K562 (cell line): ENCODE measurements around the gene PHYHIPL. TPM values are rescaled to one million over a fixed set of nuclear protein-coding genes. Genes with fewer than 3 reads are reported as not detected.

Experiments used
- ATAC-seq: fragments of 200-7000 bp; cut with Tn5 transposase; 3 replicates; pipeline ENCODE4 v1.9.1; 2020; ENCODE audit warnings: moderate library complexity
- BruUV-seq: library from RNA; stranded (reverse); fragments of 400-500 nt; replicated peaks from 2 replicates; lab custom pipeline; 2021; lab: Mats Ljungman, UMichigan
- CTCF ChIA-PET: fragments of 300-600 bp; formaldehyde crosslinking; extraction: SDS; loops from one replicate; lab custom pipeline; 2021; ENCODE audit warnings: low intra/inter-chr PET ratio; lab: Yijun Ruan, JAX
- POLR2A ChIA-PET: fragments of 300-600, 350-650 bp; sonication (Branson Sonifier 250); formaldehyde crosslinking; extraction: SDS; loops from one replicate; lab custom pipeline; 2021; ENCODE audit warnings: antibody characterized with exemption, inconsistent platforms; lab: Yijun Ruan, JAX
- DNase-seq, 4 experiments: peaks; one replicate each; pipeline versions ENCODE4 v3.0.0 to v3.0.0-alpha.2; 2011 to 2018; ENCODE audit warnings: low spot score in 3 of 4, mixed read lengths in 3 of 4; ENCODE audit errors: extremely low read depth in 1 of 4
- FAIRE-seq: peaks from 2 replicates; lab custom pipeline; 2011; peaks lifted over from hg19 to GRCh38; lab: Jason Lieb, UNC
- H2AFZ ChIP-seq: 2 replicates; pipeline ENCODE4 v1.6.0; 2011; ENCODE audit warnings: low read depth, low read length, control low read depth, inconsistent platforms
- H3K27ac ChIP-seq: fragments of 200-600 bp; 3 replicates; pipeline ENCODE4 v1.8.0; 2011; ENCODE audit warnings: low read depth, mild to moderate bottlenecking, control low read depth, inconsistent platforms, low read length, moderate library complexity, mixed read lengths; ENCODE audit errors: extremely low read depth
- H3K27me3 ChIP-seq, 2 experiments: fragments of 300-600 bp in 1 of 2; 2 replicates in 1 of 2; 3 replicates in 1 of 2; pipeline versions ENCODE4 v1.6.0 to v1.8.0; 2011; ENCODE audit warnings: inconsistent platforms in 2 of 2, low read length in 2 of 2, mild to moderate bottlenecking in 1 of 2, mixed read lengths in 1 of 2, moderate library complexity in 1 of 2; ENCODE audit not compliant: control insufficient read depth in 2 of 2, insufficient read depth in 2 of 2
- H3K36me3 ChIP-seq: fragments of 300-600 bp; 3 replicates; pipeline ENCODE4 v1.8.0; 2011; ENCODE audit warnings: mild to moderate bottlenecking, low read length, inconsistent platforms; ENCODE audit not compliant: control insufficient read depth, insufficient read depth
- H3K4me1 ChIP-seq, 2 experiments: fragments of 200-600 bp in 1 of 2; replicated peaks in 1 of 2; 2 replicates in 1 of 2; 3 replicates in 1 of 2; pipeline versions ENCODE4 v1.5.1 to v1.8.0; 2011; ENCODE audit warnings: inconsistent platforms in 2 of 2, low read length in 2 of 2, mild to moderate bottlenecking in 1 of 2, mixed read lengths in 1 of 2, moderate library complexity in 1 of 2; ENCODE audit not compliant: control insufficient read depth in 2 of 2, insufficient read depth in 2 of 2
- H3K4me2 ChIP-seq: 2 replicates; pipeline ENCODE4 v1.6.1; 2011; ENCODE audit warnings: low read length, control low read depth, inconsistent platforms, mixed read lengths; ENCODE audit not compliant: insufficient read depth
- H3K4me3 ChIP-seq: fragments of 200-600 bp; sonication (generic), shearing (Covaris generic); 2 replicates; pipeline ENCODE4 v1.5.1; 2016; ENCODE audit warnings: control low read depth, inconsistent platforms
- H3K79me2 ChIP-seq: fragments of 200-600 bp; 3 replicates; pipeline ENCODE4 v1.8.0; 2011; ENCODE audit warnings: low read length, inconsistent platforms; ENCODE audit not compliant: control insufficient read depth, insufficient read depth
- H3K9ac ChIP-seq, 2 experiments: 2 replicates each; pipeline versions ENCODE4 v1.6.0 to v1.6.1; 2011; ENCODE audit warnings: low read depth in 2 of 2, low read length in 2 of 2, control low read depth in 1 of 2, inconsistent platforms in 1 of 2, mild to moderate bottlenecking in 1 of 2, mixed read lengths in 1 of 2; ENCODE audit not compliant: insufficient read depth in 1 of 2
- H3K9me1 ChIP-seq: one replicate; pipeline ENCODE4 v1.6.0; 2011; ENCODE audit warnings: inconsistent platforms, mild to moderate bottlenecking, low read length, moderate library complexity; ENCODE audit not compliant: control insufficient read depth, insufficient read depth
- H3K9me3 ChIP-seq: replicated peaks from 2 replicates; pipeline ENCODE4 v1.5.1; 2011; ENCODE audit warnings: low read depth, low read length, inconsistent platforms; ENCODE audit not compliant: control insufficient read depth, insufficient read depth
- H4K20me1 ChIP-seq: replicated peaks from 2 replicates; pipeline ENCODE4 v1.6.1; 2011; ENCODE audit warnings: low read length, inconsistent platforms, mixed read lengths; ENCODE audit not compliant: control insufficient read depth, insufficient read depth
- COPS2 ChIP-seq: fragments of 450-650 bp; conservative IDR thresholded peaks from 2 replicates; pipeline ENCODE4 v1.6.1; 2016; ENCODE audit warnings: mild to moderate bottlenecking, moderate library complexity
- CREM ChIP-seq: IDR thresholded peaks from 2 replicates; pipeline ENCODE4 v1.6.1; 2014; ENCODE audit warnings: antibody characterized with exemption, low read depth
- HLTF ChIP-seq: fragments of 450-650 bp; IDR thresholded peaks from 2 replicates; pipeline ENCODE4 v1.6.1; 2016
- MECOM ChIP-seq: fragments of 250-450 bp; sonication (Bioruptor Pico); IDR thresholded peaks from 2 replicates; pipeline ENCODE4 v1.8.0; 2022; ENCODE audit warnings: inconsistent platforms
- NRF1 ChIP-seq, 2 experiments: fragments of 450-650 bp; IDR thresholded peaks in 1 of 2; conservative IDR thresholded peaks in 1 of 2; 2 replicates each; pipeline ENCODE4 v1.6.1; 2014; ENCODE audit warnings: mild to moderate bottlenecking in 2 of 2
- PPARD ChIP-seq: fragments of 250-450 bp; sonication (Bioruptor Pico); IDR thresholded peaks from 2 replicates; pipeline ENCODE4 v1.8.0; 2022; ENCODE audit warnings: inconsistent platforms, mild to moderate bottlenecking, moderate library complexity
- SNRNP70 ChIP-seq: fragments of 200-400 bp; formaldehyde crosslinking; optimal IDR thresholded peaks from 2 replicates; pipeline ENCODE3; 2017; ENCODE audit warnings: low read depth, low read length
- TAF15 ChIP-seq: fragments of 200-400 bp; formaldehyde crosslinking; IDR thresholded peaks from 2 replicates; pipeline ENCODE4 v1.6.1; 2017; ENCODE audit warnings: mild to moderate bottlenecking, low read depth, low read length, moderate library complexity
- ZFP30 ChIP-seq: fragments of 250-450 bp; sonication (Bioruptor Pico); IDR thresholded peaks from 2 replicates; pipeline ENCODE4 v1.8.0; 2022; ENCODE audit warnings: moderate library complexity, mild to moderate bottlenecking, inconsistent platforms, borderline replicate concordance
- ZNF75A ChIP-seq: fragments of 450-650 bp; formaldehyde crosslinking; IDR thresholded peaks from 2 replicates; pipeline ENCODE4 v1.4.0; 2020; ENCODE audit warnings: mild to moderate bottlenecking
- in situ Hi-C: fragments of 300-500 bp; cut with MboI; formaldehyde crosslinking; loops from 4 replicates; pipeline ENCODE4 v1.15.0; 2018; ENCODE audit warnings: inconsistent platforms, mixed read lengths
- intact Hi-C: fragments of 100-400 bp; cut with micrococcal nuclease; formaldehyde crosslinking; loops from 2 replicates; pipeline ENCODE4 v1.14.2; 2022
- polyA plus RNA-seq, 8 experiments: library from polyadenylated mRNA; depleted of rRNA in 4 of 8; stranded (reverse) in 5 of 8; unstranded in 3 of 8; fragments of >200 nt; fragmentation: Nextera tagmentation in 2 of 8; fragmentation: Illumina TruSeq in 1 of 8; extraction: Ambion mirVana in 2 of 8; extraction: Trizol in 1 of 8; gene quantifications; 2 replicates each; pipeline versions ENCODE4 v1.2.1 to v1.2.3, GENCODE V29; 2011 to 2014; ENCODE audit warnings: inconsistent platforms in 1 of 8, missing spikeins in 1 of 8
- total RNA-seq, 7 experiments: library from RNA; depleted of rRNA in 6 of 7; stranded (reverse); fragments of >200 nt in 6 of 7; fragmentation: Illumina TruSeq in 2 of 7; extraction: Trizol in 2 of 7; gene quantifications; 2 replicates each; pipeline versions ENCODE4 v1.2.1 to v1.2.3, GENCODE V29; 2011 to 2021; ENCODE audit warnings: low replicate concordance in 1 of 7
- TF ChIP-seq, protein P1 (sequence below): fragments of 450-650 bp; IDR thresholded peaks from 2 replicates; pipeline ENCODE4 v1.6.1; 2016; ENCODE audit warnings: borderline replicate concordance
- TF ChIP-seq, protein P2 (sequence below): fragments of 450-650 bp; IDR thresholded peaks from 2 replicates; pipeline ENCODE4 v1.6.1; 2016; ENCODE audit warnings: low read depth, mild to moderate bottlenecking, moderate library complexity
- TF ChIP-seq, protein P3 (sequence below): fragments of 450-650 bp; formaldehyde crosslinking; IDR thresholded peaks from 2 replicates; pipeline ENCODE4 v1.4.0; 2020; ENCODE audit warnings: mild to moderate bottlenecking, moderate library complexity

Gene PHYHIPL
- total and polyA plus RNA-seq, 9 of the 15 experiments (the other 6 are each of a cell fraction or from before 2014, with no cell fraction given), result not detected

DNA sequence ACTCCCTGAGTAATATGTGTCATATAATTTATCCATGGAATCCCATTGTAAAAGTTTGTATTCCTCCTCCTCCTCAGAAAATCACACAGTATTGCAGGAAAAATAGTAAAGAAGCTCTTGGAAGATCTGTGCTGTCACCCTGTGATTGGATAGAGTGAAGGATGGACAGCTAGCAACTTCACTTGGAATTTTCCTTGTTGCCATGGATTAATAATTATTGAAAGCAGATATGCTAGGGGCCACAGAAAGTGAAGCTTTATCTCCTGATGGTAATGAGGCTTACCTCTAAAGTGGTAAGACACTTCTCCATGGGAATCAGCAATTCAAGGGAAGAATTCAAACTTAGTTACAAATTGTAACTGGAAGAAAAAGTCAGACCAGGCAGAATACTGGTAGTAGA, 48.8 kb downstream of the PHYHIPL start:
- FAIRE-seq (no peak), ATAC-seq (no peak), DNase-seq (no peak)
- Histone ChIP-seq H3K79me2 (no peaks in the 10 kb centered on the region), H3K4me3 (no peak overlapping the region), H2AFZ (no peak overlapping the region), H3K9ac (no peak overlapping the region), H3K4me1 (no peaks in the 10 kb centered on the region), H3K9me3 (no peaks in the 10 kb centered on the region), H3K36me3 (no peaks in the 10 kb centered on the region), H4K20me1 (no peaks in the 10 kb centered on the region), H3K4me2 (no peak overlapping the region), H3K27ac (no peak overlapping the region), H3K9me1 (no peaks in the 10 kb centered on the region), H3K27me3 (no peaks in the 10 kb centered on the region)
- CTCF ChIA-PET, result no interaction called here
- TF ChIP-seq NRF1 (conservative IDR thresholded peaks at IDR 0.05 in 1 of 2, IDR thresholded peaks at IDR 0.05 in 1 of 2) (no peak), PPARD (no peak), HLTF (no peak), SNRNP70 (no peak), TAF15 (no peak), ZNF75A (CRISPR knock-in tag) (no peak), ZFP30 (no peak), COPS2 (no peak), CREM (no peak), MECOM (no peak)
- TF ChIP-seq, protein P1, sequence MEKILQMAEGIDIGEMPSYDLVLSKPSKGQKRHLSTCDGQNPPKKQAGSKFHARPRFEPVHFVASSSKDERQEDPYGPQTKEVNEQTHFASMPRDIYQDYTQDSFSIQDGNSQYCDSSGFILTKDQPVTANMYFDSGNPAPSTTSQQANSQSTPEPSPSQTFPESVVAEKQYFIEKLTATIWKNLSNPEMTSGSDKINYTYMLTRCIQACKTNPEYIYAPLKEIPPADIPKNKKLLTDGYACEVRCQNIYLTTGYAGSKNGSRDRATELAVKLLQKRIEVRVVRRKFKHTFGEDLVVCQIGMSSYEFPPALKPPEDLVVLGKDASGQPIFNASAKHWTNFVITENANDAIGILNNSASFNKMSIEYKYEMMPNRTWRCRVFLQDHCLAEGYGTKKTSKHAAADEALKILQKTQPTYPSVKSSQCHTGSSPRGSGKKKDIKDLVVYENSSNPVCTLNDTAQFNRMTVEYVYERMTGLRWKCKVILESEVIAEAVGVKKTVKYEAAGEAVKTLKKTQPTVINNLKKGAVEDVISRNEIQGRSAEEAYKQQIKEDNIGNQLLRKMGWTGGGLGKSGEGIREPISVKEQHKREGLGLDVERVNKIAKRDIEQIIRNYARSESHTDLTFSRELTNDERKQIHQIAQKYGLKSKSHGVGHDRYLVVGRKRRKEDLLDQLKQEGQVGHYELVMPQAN, result no peak
- TF ChIP-seq, protein P2, sequence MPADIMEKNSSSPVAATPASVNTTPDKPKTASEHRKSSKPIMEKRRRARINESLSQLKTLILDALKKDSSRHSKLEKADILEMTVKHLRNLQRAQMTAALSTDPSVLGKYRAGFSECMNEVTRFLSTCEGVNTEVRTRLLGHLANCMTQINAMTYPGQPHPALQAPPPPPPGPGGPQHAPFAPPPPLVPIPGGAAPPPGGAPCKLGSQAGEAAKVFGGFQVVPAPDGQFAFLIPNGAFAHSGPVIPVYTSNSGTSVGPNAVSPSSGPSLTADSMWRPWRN, result no peak
- TF ChIP-seq, protein P3, sequence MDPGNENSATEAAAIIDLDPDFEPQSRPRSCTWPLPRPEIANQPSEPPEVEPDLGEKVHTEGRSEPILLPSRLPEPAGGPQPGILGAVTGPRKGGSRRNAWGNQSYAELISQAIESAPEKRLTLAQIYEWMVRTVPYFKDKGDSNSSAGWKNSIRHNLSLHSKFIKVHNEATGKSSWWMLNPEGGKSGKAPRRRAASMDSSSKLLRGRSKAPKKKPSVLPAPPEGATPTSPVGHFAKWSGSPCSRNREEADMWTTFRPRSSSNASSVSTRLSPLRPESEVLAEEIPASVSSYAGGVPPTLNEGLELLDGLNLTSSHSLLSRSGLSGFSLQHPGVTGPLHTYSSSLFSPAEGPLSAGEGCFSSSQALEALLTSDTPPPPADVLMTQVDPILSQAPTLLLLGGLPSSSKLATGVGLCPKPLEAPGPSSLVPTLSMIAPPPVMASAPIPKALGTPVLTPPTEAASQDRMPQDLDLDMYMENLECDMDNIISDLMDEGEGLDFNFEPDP, result no peak
- POLR2A ChIA-PET, result interaction anchor here (0.6 kb wide), 1 partner anchor 151 kb away, joined by 3 read pairs; no protein-coding TSS in a partner anchor
- intact Hi-C loops, result no loop called here
- BruUV-seq, result no TSS peak
- in situ Hi-C loops, result no loop called here
